ENCODE results near the gene SERTAD3.

- TF ChIP-seq CTCF (IDR thresholded peaks at IDR 0.05) (no peak), POLR2A (IDR thresholded peaks at IDR 0.05) (no peak)
Observed at GRCh38 chr19:40415768-40416167, 28.4 kb downstream of the SERTAD3 start.
